Lung (tissue), 12 donors: ENCODE data around the gene PTMA. TPM values are rescaled to one million over a fixed set of nuclear protein-coding genes. Genes with fewer than 3 reads are reported as not detected.

Experiments used
- ATAC-seq: fragments of 200-7000 bp; cut with Tn5 transposase; one replicate; pipeline ENCODE4 v1.9.1; 2020; ENCODE audit warnings: moderate number of reproducible peaks; ENCODE audit not compliant: insufficient read depth, low FRiP score
- DNase-seq, 3 donors: peaks; one replicate each; pipeline ENCODE4 v3.0.0-alpha.2; 2013 to 2017
- H3K27ac ChIP-seq, 2 donors: one replicate each; pipeline ENCODE4 v1.5.1; 2013; ENCODE audit warnings: mild to moderate bottlenecking in 2 of 2, moderate library complexity in 2 of 2, control low read depth in 1 of 2, inconsistent platforms in 1 of 2, low read depth in 1 of 2, low read length in 1 of 2
- H3K27me3 ChIP-seq, 3 donors: one replicate each; pipeline ENCODE4 v1.5.1; 2013; ENCODE audit warnings: low read length in 2 of 3; ENCODE audit not compliant: control insufficient read depth in 3 of 3, insufficient read depth in 3 of 3
- H3K36me3 ChIP-seq, 4 donors: one replicate each; pipeline ENCODE4 v1.5.1; 2013; ENCODE audit warnings: low read length in 4 of 4, mild to moderate bottlenecking in 1 of 4, moderate library complexity in 1 of 4; ENCODE audit not compliant: control insufficient read depth in 4 of 4, insufficient read depth in 4 of 4
- H3K4me1 ChIP-seq, 5 donors: one replicate each; pipeline ENCODE4 v1.5.1; 2013; ENCODE audit warnings: low read length in 5 of 5, mild to moderate bottlenecking in 2 of 5, moderate library complexity in 1 of 5; ENCODE audit not compliant: control insufficient read depth in 5 of 5, insufficient read depth in 5 of 5
- H3K4me3 ChIP-seq: one replicate; pipeline ENCODE4 v1.5.1; 2013; ENCODE audit warnings: mild to moderate bottlenecking, control low read depth, moderate library complexity
- H3K9ac ChIP-seq, 2 donors: one replicate each; pipeline ENCODE4 v1.5.1; 2013; ENCODE audit warnings: low read length in 2 of 2, control low read depth in 1 of 2; ENCODE audit not compliant: insufficient read depth in 1 of 2
- H3K9me3 ChIP-seq, 4 donors: one replicate each; pipeline ENCODE4 v1.5.1; 2013; ENCODE audit warnings: low read length in 3 of 4, mild to moderate bottlenecking in 1 of 4, moderate library complexity in 1 of 4; ENCODE audit not compliant: control insufficient read depth in 4 of 4, insufficient read depth in 3 of 4
- WGBS, 2 donors: extraction: QIAGEN DNeasy Blood & Tissue Kit; methylation state at CpG; one replicate each; pipeline ENCODE4 v1.1.7; 2013; 5-methylcytosine and 5-hydroxymethylcytosine counted together
- polyA plus RNA-seq, 2 donors: library from polyadenylated mRNA; stranded (reverse); fragments of 200-250 nt; gene quantifications; one replicate each; pipeline ENCODE4 v1.2.1, GENCODE V29; 2013
- total RNA-seq, 2 donors: library from RNA; depleted of rRNA in 1 of 2; stranded (reverse); fragments of >200 nt in 1 of 2; gene quantifications; one replicate each; pipeline ENCODE4 v1.2.1, GENCODE V29; 2014 to 2021
- TF ChIP-seq, protein P1 (sequence below): IDR thresholded peaks from 2 replicates; pipeline ENCODE4 v1.5.1; 2012; ENCODE audit warnings: mild to moderate bottlenecking; ENCODE audit errors: control extremely low read depth, extremely low read depth
- donor health status: control.
- donor health status: control.
- donor health status: Bipolar disorder and iron deficiency.
- donor health status: healthy.
- donor health status: DM: yes; HTN: yes; CAD: no.

The PTMA gene
- total and polyA plus RNA-seq, 4 donors = 755 to 1,655 (median 1,279) TPM

DNA sequence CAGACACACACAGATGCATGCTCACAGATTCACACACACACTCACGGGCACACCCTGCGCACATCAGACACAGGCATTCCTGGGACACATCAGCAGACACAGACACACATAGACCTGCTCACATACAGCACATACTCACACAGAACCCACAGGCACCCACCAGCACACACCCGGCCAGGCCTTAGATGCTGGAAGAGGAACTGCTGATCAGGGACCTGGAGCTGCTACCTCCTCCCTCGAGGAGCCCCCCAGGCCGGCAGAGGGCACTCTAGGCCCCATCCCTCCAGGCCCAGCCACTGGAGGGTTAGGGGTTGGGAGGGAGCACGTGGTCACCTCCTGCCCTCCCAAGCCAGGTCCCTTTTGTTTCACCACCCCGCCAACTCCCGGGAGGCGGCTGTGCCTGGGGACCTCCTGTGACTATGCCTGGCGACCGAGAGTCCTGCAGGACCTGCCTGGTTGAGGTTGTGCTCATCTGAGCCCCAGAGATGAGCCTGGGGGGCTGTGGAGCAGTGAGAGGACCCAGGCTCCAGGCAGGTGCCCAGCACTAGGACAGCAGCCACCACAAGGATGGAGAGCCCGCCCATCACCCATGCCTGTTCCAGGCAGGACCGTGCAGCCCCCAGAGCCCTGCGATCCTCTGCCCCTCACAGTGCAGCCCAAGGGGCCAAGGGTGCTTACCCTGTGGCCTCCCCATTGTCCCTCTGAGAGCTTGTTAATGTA lies 21.0 kb upstream of the PTMA start:
- TF ChIP-seq, protein P1, sequence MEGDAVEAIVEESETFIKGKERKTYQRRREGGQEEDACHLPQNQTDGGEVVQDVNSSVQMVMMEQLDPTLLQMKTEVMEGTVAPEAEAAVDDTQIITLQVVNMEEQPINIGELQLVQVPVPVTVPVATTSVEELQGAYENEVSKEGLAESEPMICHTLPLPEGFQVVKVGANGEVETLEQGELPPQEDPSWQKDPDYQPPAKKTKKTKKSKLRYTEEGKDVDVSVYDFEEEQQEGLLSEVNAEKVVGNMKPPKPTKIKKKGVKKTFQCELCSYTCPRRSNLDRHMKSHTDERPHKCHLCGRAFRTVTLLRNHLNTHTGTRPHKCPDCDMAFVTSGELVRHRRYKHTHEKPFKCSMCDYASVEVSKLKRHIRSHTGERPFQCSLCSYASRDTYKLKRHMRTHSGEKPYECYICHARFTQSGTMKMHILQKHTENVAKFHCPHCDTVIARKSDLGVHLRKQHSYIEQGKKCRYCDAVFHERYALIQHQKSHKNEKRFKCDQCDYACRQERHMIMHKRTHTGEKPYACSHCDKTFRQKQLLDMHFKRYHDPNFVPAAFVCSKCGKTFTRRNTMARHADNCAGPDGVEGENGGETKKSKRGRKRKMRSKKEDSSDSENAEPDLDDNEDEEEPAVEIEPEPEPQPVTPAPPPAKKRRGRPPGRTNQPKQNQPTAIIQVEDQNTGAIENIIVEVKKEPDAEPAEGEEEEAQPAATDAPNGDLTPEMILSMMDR = peak; percentile 22
- DNase-seq = peak in 2 of 3 donors; percentile 61 to 69
- peak; percentile 83 for ATAC-seq
- H3K4me3 ChIP-seq = no peak overlapping the region
- no peak overlapping the region for H3K9ac ChIP-seq
- WGBS, 2 donors = 26 to 32% methylated on average over 14 of the region's 14 CpGs
- H3K27me3 ChIP-seq = no peaks in the 10 kb centered on the region
- H3K9me3 ChIP-seq = no peaks in the 10 kb centered on the region
- H3K36me3 ChIP-seq = no peaks in the 10 kb centered on the region
- H3K27ac ChIP-seq = no peak overlapping the region
- H3K4me1 ChIP-seq = peaks cover 0 to 13% (median 3%) of the 10 kb centered on the region in 5 donors

DNA sequence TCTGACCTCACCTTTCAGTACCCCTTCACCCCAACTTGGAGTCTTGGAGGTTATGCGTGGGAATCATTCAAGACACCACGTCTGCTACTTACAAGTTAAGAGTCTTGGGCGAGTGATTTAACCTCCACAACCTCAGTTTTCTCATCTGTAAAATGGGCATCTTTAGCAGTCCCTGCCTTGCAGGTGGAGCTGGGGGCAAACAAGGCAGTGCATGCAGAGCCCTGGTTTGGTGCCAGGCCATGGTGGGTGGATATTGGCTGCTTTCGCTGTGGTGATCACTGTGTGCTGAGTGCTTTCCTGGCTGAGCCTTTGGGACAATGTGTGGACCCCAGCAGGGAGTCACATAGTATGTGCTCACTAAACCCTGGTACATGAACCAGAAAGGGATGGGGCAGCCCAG lies 20.4 kb upstream of the PTMA start:
- H3K9ac ChIP-seq = no peak overlapping the region
- DNase-seq (no peak), ATAC-seq (no peak)
- H3K36me3 ChIP-seq = no peaks in the 10 kb centered on the region
- no peaks in the 10 kb centered on the region for H3K9me3 ChIP-seq
- H3K4me3 ChIP-seq = no peak overlapping the region
- 92 to 96% methylated on average over 4 of the region's 4 CpGs for WGBS, 2 donors
- no peaks in the 10 kb centered on the region for H3K27me3 ChIP-seq
- TF ChIP-seq, protein P1 = no peak
- peaks cover 0 to 7% (median 1%) of the 10 kb centered on the region in 5 donors for H3K4me1 ChIP-seq
- H3K27ac ChIP-seq = no peak overlapping the region

DNA sequence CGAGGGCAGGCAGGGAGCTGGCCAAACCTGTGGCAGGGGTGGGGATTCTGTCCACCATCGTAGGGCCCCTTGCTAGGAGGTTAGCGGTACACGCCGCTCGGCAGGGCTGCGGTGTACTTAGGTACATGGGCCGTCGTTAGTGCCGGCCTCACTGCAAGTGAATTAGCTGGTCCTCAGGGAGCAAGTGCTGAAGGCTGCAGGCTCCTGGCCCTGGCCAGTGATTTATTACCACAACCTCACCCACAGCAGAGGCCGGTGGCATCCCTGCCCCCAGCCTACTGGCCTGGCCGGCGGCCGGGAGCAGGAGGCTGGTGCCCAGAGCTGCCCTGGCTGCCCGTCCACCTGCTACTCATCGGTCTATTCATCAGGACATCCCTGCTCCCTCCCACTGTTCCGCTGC lies 19.6 kb upstream of the PTMA start:
- H3K27ac ChIP-seq = no peak overlapping the region
- WGBS, 2 donors = 90 to 91% methylated on average over 17 of the region's 17 CpGs
- no peak for ATAC-seq
- H3K9me3 ChIP-seq = no peaks in the 10 kb centered on the region
- H3K9ac ChIP-seq = no peak overlapping the region
- no peaks in the 10 kb centered on the region for H3K36me3 ChIP-seq
- H3K27me3 ChIP-seq = no peaks in the 10 kb centered on the region
- peaks cover 0 to 2% (median 0%) of the 10 kb centered on the region in 5 donors for H3K4me1 ChIP-seq
- TF ChIP-seq, protein P1 = no peak
- no peak overlapping the region for H3K4me3 ChIP-seq
- no peak for DNase-seq
